H9 (cell line): Measurements from ENCODE around the gene CA5A. TPM values are rescaled to one million over a fixed set of nuclear protein-coding genes. Genes with fewer than 3 reads are reported as not detected.
"Not testable (repeated sequence)": the region's sequence is repeated elsewhere in the genome, so short reads cannot be mapped to it uniquely, and the experiment has no call there.

Experiments
- DNase-seq: peaks from one replicate; pipeline ENCODE4 v3.0.0-alpha.2; 2017
- H2AFZ ChIP-seq: one replicate; pipeline ENCODE4 v1.6.1; 2013; ENCODE audit warnings: mild to moderate bottlenecking, low read length, control low read depth, moderate library complexity
- H2AK5ac ChIP-seq: 2 replicates; pipeline ENCODE4 v1.6.1; 2013; ENCODE audit warnings: low read length, control low read depth, mixed read lengths; ENCODE audit not compliant: insufficient read length
- H2BK120ac ChIP-seq: one replicate; pipeline ENCODE4 v1.6.1; 2013; ENCODE audit warnings: low read depth, mild to moderate bottlenecking, low read length, control low read depth, inconsistent platforms; ENCODE audit not compliant: poor library complexity, severe bottlenecking
- H2BK12ac ChIP-seq: 2 replicates; pipeline ENCODE4 v1.6.1; 2013; ENCODE audit warnings: low read length, control low read depth, mixed read lengths, low read depth; ENCODE audit not compliant: insufficient read length
- H2BK15ac ChIP-seq: 2 replicates; pipeline ENCODE4 v1.6.1; 2013; ENCODE audit warnings: low read depth, low read length, control low read depth
- H2BK20ac ChIP-seq: one replicate; pipeline ENCODE4 v1.6.1; 2013; ENCODE audit warnings: low read depth, mild to moderate bottlenecking, low read length, control low read depth, inconsistent platforms; ENCODE audit not compliant: poor library complexity, severe bottlenecking
- H2BK5ac ChIP-seq: 2 replicates; pipeline ENCODE4 v1.6.1; 2013; ENCODE audit warnings: low read length, control low read depth, mixed read lengths; ENCODE audit not compliant: insufficient read length
- H3K14ac ChIP-seq: 2 replicates; pipeline ENCODE4 v1.6.1; 2013; ENCODE audit warnings: low read length, control low read depth; ENCODE audit not compliant: insufficient read depth
- H3K18ac ChIP-seq: 2 replicates; pipeline ENCODE4 v1.6.1; 2013; ENCODE audit warnings: low read depth, mild to moderate bottlenecking, mixed read lengths, low read length, control low read depth; ENCODE audit not compliant: insufficient read length
- H3K23ac ChIP-seq: 2 replicates; pipeline ENCODE4 v1.6.1; 2013; ENCODE audit warnings: low read length, control low read depth, mixed read lengths, low read depth; ENCODE audit not compliant: insufficient read length
- H3K23me2 ChIP-seq: 2 replicates; pipeline ENCODE4 v1.6.1; 2013; ENCODE audit warnings: low read depth, mild to moderate bottlenecking, mixed read lengths, low read length, control low read depth; ENCODE audit not compliant: insufficient read length, poor library complexity, severe bottlenecking
- H3K27ac ChIP-seq: 2 replicates; pipeline ENCODE4 v1.5.1; 2013; ENCODE audit warnings: low read length, control low read depth, mixed read lengths, low read depth; ENCODE audit not compliant: insufficient read length
- H3K27me3 ChIP-seq: 2 replicates; pipeline ENCODE4 v1.6.1; 2013; ENCODE audit warnings: low read length, control low read depth, inconsistent platforms; ENCODE audit not compliant: insufficient read depth
- H3K4ac ChIP-seq: 2 replicates; pipeline ENCODE4 v1.6.1; 2013; ENCODE audit warnings: low read depth, mild to moderate bottlenecking, control low read depth, inconsistent platforms, low read length, moderate library complexity
- H3K4me1 ChIP-seq: 2 replicates; pipeline ENCODE4 v1.6.1; 2013; ENCODE audit warnings: low read length, control low read depth, inconsistent platforms; ENCODE audit not compliant: insufficient read depth
- H3K4me2 ChIP-seq: 2 replicates; pipeline ENCODE4 v1.6.1; 2013; ENCODE audit warnings: low read length, control low read depth, mixed read lengths; ENCODE audit not compliant: insufficient read length, insufficient read depth
- H3K56ac ChIP-seq: 2 replicates; pipeline ENCODE4 v1.6.1; 2013; ENCODE audit warnings: low read depth, mild to moderate bottlenecking, mixed read lengths, low read length, control low read depth; ENCODE audit not compliant: insufficient read length
- H3K79me1 ChIP-seq: 2 replicates; pipeline ENCODE4 v1.6.1; 2013; ENCODE audit warnings: low read depth, mild to moderate bottlenecking, moderate library complexity, low read length, control low read depth, inconsistent platforms; ENCODE audit not compliant: insufficient read depth, poor library complexity, severe bottlenecking
- H3K79me2 ChIP-seq: 2 replicates; pipeline ENCODE4 v1.6.1; 2013; ENCODE audit warnings: low read length, control low read depth, inconsistent platforms; ENCODE audit not compliant: insufficient read depth
- H3K9ac ChIP-seq: 2 replicates; pipeline ENCODE4 v1.6.1; 2013; ENCODE audit warnings: low read length, control low read depth, mixed read lengths; ENCODE audit not compliant: insufficient read length; ENCODE audit errors: extremely low read depth
- H3K9me3 ChIP-seq: one replicate; pipeline ENCODE4 v1.6.1; 2013; ENCODE audit warnings: low read depth, low read length, inconsistent platforms; ENCODE audit not compliant: control insufficient read depth
- H3T11ph ChIP-seq: one replicate; pipeline ENCODE4 v1.6.1; 2013; ENCODE audit warnings: mild to moderate bottlenecking, low read length, control low read depth, inconsistent platforms
- H4K20me1 ChIP-seq: one replicate; pipeline ENCODE4 v1.6.1; 2013; ENCODE audit not compliant: control insufficient read depth, insufficient read length, insufficient read depth
- H4K5ac ChIP-seq: 2 replicates; pipeline ENCODE4 v1.6.1; 2013; ENCODE audit warnings: low read depth, mild to moderate bottlenecking, mixed read lengths, low read length, control low read depth; ENCODE audit not compliant: insufficient read length
- H4K8ac ChIP-seq: replicated peaks from 2 replicates; pipeline ENCODE4 v1.6.1; 2013; ENCODE audit warnings: low read length, control low read depth, mixed read lengths, low read depth; ENCODE audit not compliant: insufficient read length
- H4K91ac ChIP-seq: 2 replicates; pipeline ENCODE4 v1.6.1; 2013; ENCODE audit warnings: low read depth, mild to moderate bottlenecking, moderate library complexity, mixed read lengths, low read length, control low read depth; ENCODE audit not compliant: insufficient read length
- H3K27ac Mint-ChIP-seq, 3 experiments: 2 replicates in 2 of 3; 3 replicates in 1 of 3; pipeline ENCODE4 v1.8.0; 2020 to 2021; ENCODE audit warnings: mixed read lengths in 3 of 3, mild to moderate bottlenecking in 1 of 3, moderate library complexity in 1 of 3
- H3K27me3 Mint-ChIP-seq: 2 replicates; pipeline ENCODE4 v1.8.0; 2021; ENCODE audit warnings: low read depth, mild to moderate bottlenecking, moderate library complexity, mixed read lengths
- H3K36me3 Mint-ChIP-seq, 3 experiments: 2 replicates in 2 of 3; 3 replicates in 1 of 3; pipeline ENCODE4 v1.8.0; 2020 to 2021; ENCODE audit warnings: low read depth in 3 of 3, mixed read lengths in 3 of 3; ENCODE audit not compliant: insufficient read depth in 1 of 3
- H3K4me1 Mint-ChIP-seq, 2 experiments: 2 replicates each; pipeline ENCODE4 v1.8.0; 2020; ENCODE audit warnings: mixed read lengths in 2 of 2
- H3K4me3 Mint-ChIP-seq, 2 experiments: 2 replicates in 1 of 2; 3 replicates in 1 of 2; pipeline ENCODE4 v1.8.0; 2020 to 2021; ENCODE audit warnings: mild to moderate bottlenecking in 2 of 2, mixed read lengths in 2 of 2, moderate library complexity in 1 of 2
- H3K9me3 Mint-ChIP-seq, 2 experiments: 2 replicates in 1 of 2; 3 replicates in 1 of 2; pipeline ENCODE4 v1.8.0; 2020; ENCODE audit warnings: mild to moderate bottlenecking in 2 of 2, mixed read lengths in 2 of 2, moderate library complexity in 1 of 2
- CTCF ChIP-seq: fragments of 200-600 bp; sonication (generic); conservative IDR thresholded peaks from 3 replicates; pipeline ENCODE4 v1.8.0; 2021; ENCODE audit warnings: antibody characterized with exemption, mild to moderate bottlenecking
- WGBS: extraction: QIAGEN DNeasy Blood & Tissue Kit; methylation state at CpG from one replicate; pipeline ENCODE4 v1.1.7; 2013; ENCODE audit warnings: missing lambda C conversion rate, low lambda C conversion rate, mixed read lengths; ENCODE audit not compliant: insufficient read length; ENCODE audit errors: extremely low coverage; 5-methylcytosine and 5-hydroxymethylcytosine counted together
- total RNA-seq: library from RNA; stranded (reverse); gene quantifications from 2 replicates; pipeline ENCODE4 v1.2.1, GENCODE V29; 2021

The CA5A gene
- total RNA-seq, 1 experiment from 2014 or later: not detected

GRCh38 chr16:87982581-87983041 is 46.3 kb upstream of the CA5A start:
- H3K4me2 ChIP-seq: no peak overlapping the region
- Mint-ChIP-seq H3K9me3 (no peaks in the 10 kb centered on the region), H3K36me3 (peaks cover 19 to 47% (median 37%) of the 10 kb centered on the region in 3 experiments; a peak in 6 of 7 replicates), H3K4me3 (no peak overlapping the region), H3K27ac (peak overlapping the region in 1 of 3 experiments; percentile 75; a peak in 2 of 7 replicates), H3K27me3 (no peaks in the 10 kb centered on the region), H3K4me1 (peaks cover 3 to 11% of the 10 kb centered on the region in 2 experiments)
- H4K91ac ChIP-seq: no peak overlapping the region
- H3K79me2 ChIP-seq: no peaks in the 10 kb centered on the region
- no peaks in the 10 kb centered on the region for H4K20me1 ChIP-seq
- no peak overlapping the region for H4K5ac ChIP-seq
- H2BK5ac ChIP-seq: no peak overlapping the region
- H3K9me3 ChIP-seq: no peaks in the 10 kb centered on the region
- no peak overlapping the region for H2AFZ ChIP-seq
- no peak overlapping the region for H3K18ac ChIP-seq
- H2BK15ac ChIP-seq: no peak overlapping the region
- WGBS: no CpG with 5 or more reads among the region's 17 CpGs
- no peak overlapping the region for H4K8ac ChIP-seq
- H2AK5ac ChIP-seq: no peak overlapping the region
- no peak overlapping the region for H2BK12ac ChIP-seq
- H3K14ac ChIP-seq: no peak overlapping the region
- H3K9ac ChIP-seq: no peak overlapping the region
- no peaks in the 10 kb centered on the region for H3K27me3 ChIP-seq
- no peaks in the 10 kb centered on the region for H3K79me1 ChIP-seq
- H2BK20ac ChIP-seq: no peak overlapping the region
- no peak overlapping the region for H3K27ac ChIP-seq
- no peak overlapping the region for H2BK120ac ChIP-seq
- H3K23ac ChIP-seq: no peak overlapping the region
- no peak for TF ChIP-seq CTCF
- H3K23me2 ChIP-seq: no peaks in the 10 kb centered on the region
- no peaks in the 10 kb centered on the region for H3K4me1 ChIP-seq
- H3K4ac ChIP-seq: no peak overlapping the region
- no peak overlapping the region for H3K56ac ChIP-seq
- DNase-seq: no peak
- no peak overlapping the region for H3T11ph ChIP-seq

- H2BK15ac ChIP-seq, DNase-seq, H4K5ac ChIP-seq, H3K23ac ChIP-seq, H2BK120ac ChIP-seq, H3K14ac ChIP-seq, H3K4ac ChIP-seq, H2BK5ac ChIP-seq, H4K20me1 ChIP-seq, H3K79me1 ChIP-seq, H3K9ac ChIP-seq, H3K23me2 ChIP-seq, H3K4me1 ChIP-seq, H3K27ac Mint-ChIP-seq, H2AFZ ChIP-seq, H3T11ph ChIP-seq, H3K56ac ChIP-seq, H3K27ac ChIP-seq, H3K4me2 ChIP-seq, H3K27me3 ChIP-seq, H3K9me3 ChIP-seq, H4K91ac ChIP-seq, H4K8ac ChIP-seq, H3K79me2 ChIP-seq, H2BK12ac ChIP-seq, H3K27me3 Mint-ChIP-seq, H3K18ac ChIP-seq, H2AK5ac ChIP-seq, H3K4me3 Mint-ChIP-seq, H2BK20ac ChIP-seq, H3K9me3 Mint-ChIP-seq: not testable (repeated sequence)
- peaks cover 3 to 11% of the 10 kb centered on the region in 2 experiments for H3K4me1 Mint-ChIP-seq
- WGBS: no CpG with 5 or more reads among the region's 4 CpGs
- peaks cover 21 to 49% (median 38%) of the 10 kb centered on the region in 3 experiments; a peak in 6 of 7 replicates for H3K36me3 Mint-ChIP-seq
Measured at GRCh38 chr16:87981376-87981775, 45.0 kb upstream of the CA5A start.
